WTC11 (cell line): ENCODE results near the gene GNAZ.

Experiments
- NFATC4 ChIP-seq: fragments of 250-450 bp; sonication (Bioruptor Pico); IDR thresholded peaks from 2 replicates; pipeline ENCODE4 v1.9.0; 2021; ENCODE audit warnings: mild to moderate bottlenecking
- NR3C1 ChIP-seq: sonication (generic); formaldehyde crosslinking; conservative IDR thresholded peaks from 2 replicates; pipeline ENCODE4 v1.8.1; 2023; ENCODE audit warnings: low read depth, mild to moderate bottlenecking, missing genetic modification reagents
- RELA ChIP-seq: sonication (generic); formaldehyde crosslinking; IDR thresholded peaks from 2 replicates; pipeline ENCODE4 v1.8.1; 2022; ENCODE audit warnings: missing genetic modification reagents, mild to moderate bottlenecking, borderline replicate concordance
- TCF7 ChIP-seq: sonication (generic); formaldehyde crosslinking; IDR thresholded peaks from 2 replicates; pipeline ENCODE4 v1.8.0; 2022; ENCODE audit warnings: mild to moderate bottlenecking, low read depth, missing genetic modification reagents, moderate library complexity
- ZNF317 ChIP-seq: sonication (generic); formaldehyde crosslinking; IDR thresholded peaks from 2 replicates; pipeline ENCODE4 v1.8.1; 2023; ENCODE audit warnings: low read depth, mild to moderate bottlenecking, moderate library complexity, missing genetic modification reagents, borderline replicate concordance
- TF ChIP-seq, protein P1 (sequence below): sonication (generic); formaldehyde crosslinking; IDR thresholded peaks from 2 replicates; pipeline ENCODE4 v1.8.0; 2022; ENCODE audit warnings: mild to moderate bottlenecking, missing genetic modification reagents
- TF ChIP-seq, protein P2 (sequence below): fragments of 250-450 bp; sonication (Bioruptor Pico); IDR thresholded peaks from 2 replicates; pipeline ENCODE4 v2.1.2; 2022; ENCODE audit warnings: mild to moderate bottlenecking, moderate library complexity
- TF ChIP-seq, protein P3 (sequence below): sonication (generic); formaldehyde crosslinking; IDR thresholded peaks from 2 replicates; pipeline ENCODE4 v1.8.0; 2022; ENCODE audit warnings: mild to moderate bottlenecking, missing genetic modification reagents
- TF ChIP-seq, protein P4 (sequence below): fragments of 200-600 bp; IDR thresholded peaks from 2 replicates; pipeline ENCODE4 v1.8.0; 2022; ENCODE audit warnings: antibody characterized with exemption
- TF ChIP-seq, protein P5 (sequence below): sonication (generic); formaldehyde crosslinking; IDR thresholded peaks from 2 replicates; pipeline ENCODE4 v1.8.0; 2022; ENCODE audit warnings: missing genetic modification reagents
- TF ChIP-seq, protein P6 (sequence below): sonication (generic); formaldehyde crosslinking; IDR thresholded peaks from 2 replicates; pipeline ENCODE4 v1.8.0; 2023; ENCODE audit warnings: missing genetic modification reagents

DNA sequence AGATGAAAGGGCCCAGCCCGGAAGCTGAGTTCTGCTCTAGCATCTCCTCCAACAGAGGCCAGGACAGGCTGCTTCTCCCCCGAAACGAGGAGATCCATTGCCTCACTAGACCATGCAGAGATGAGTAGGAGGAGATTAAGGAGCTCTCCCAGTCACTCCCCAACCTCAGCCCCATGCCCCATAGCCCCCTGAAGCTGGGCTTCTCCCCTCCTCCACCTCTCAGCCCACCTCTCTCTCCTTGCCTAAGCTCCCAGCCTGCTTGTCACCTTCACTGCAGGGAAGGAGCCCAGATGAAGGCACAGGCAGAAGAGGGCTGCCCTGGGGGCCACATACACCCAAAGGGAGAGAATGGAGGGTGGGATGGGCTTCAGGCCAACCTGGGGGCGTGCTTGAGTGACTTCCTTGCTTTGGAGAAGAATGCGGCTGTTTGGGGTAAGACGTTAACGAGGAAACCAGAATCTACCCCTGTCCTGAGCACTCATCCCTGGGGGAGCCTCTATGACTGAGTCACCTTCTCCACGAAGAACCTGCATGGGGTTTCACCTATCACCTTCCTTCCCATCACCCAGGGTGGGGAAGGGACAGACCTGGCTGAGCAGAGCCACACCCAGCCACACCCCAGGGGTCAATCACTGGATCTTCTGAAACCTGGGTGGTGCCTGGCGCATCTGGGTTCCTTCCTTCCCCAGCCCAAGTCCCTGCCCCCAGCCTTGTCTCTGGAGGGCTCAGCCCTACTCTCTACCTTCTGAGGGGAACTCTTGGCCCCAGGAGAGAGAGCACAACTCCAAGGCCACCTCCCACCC, 11.6 kb upstream of the GNAZ start:
- TF ChIP-seq, protein P1, sequence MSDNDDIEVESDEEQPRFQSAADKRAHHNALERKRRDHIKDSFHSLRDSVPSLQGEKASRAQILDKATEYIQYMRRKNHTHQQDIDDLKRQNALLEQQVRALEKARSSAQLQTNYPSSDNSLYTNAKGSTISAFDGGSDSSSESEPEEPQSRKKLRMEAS: no peak
- TF ChIP-seq, protein P2, sequence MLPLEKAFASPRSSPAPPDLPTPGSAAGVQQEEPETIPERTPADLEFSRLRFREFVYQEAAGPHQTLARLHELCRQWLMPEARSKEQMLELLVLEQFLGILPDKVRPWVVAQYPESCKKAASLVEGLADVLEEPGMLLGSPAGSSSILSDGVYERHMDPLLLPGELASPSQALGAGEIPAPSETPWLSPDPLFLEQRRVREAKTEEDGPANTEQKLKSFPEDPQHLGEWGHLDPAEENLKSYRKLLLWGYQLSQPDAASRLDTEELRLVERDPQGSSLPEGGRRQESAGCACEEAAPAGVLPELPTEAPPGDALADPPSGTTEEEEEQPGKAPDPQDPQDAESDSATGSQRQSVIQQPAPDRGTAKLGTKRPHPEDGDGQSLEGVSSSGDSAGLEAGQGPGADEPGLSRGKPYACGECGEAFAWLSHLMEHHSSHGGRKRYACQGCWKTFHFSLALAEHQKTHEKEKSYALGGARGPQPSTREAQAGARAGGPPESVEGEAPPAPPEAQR: no peak
- TF ChIP-seq, protein P3, sequence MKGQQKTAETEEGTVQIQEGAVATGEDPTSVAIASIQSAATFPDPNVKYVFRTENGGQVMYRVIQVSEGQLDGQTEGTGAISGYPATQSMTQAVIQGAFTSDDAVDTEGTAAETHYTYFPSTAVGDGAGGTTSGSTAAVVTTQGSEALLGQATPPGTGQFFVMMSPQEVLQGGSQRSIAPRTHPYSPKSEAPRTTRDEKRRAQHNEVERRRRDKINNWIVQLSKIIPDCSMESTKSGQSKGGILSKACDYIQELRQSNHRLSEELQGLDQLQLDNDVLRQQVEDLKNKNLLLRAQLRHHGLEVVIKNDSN (CRISPR knock-in tag): no peak
- no peak for TF ChIP-seq NFATC4
- TF ChIP-seq, protein P4, sequence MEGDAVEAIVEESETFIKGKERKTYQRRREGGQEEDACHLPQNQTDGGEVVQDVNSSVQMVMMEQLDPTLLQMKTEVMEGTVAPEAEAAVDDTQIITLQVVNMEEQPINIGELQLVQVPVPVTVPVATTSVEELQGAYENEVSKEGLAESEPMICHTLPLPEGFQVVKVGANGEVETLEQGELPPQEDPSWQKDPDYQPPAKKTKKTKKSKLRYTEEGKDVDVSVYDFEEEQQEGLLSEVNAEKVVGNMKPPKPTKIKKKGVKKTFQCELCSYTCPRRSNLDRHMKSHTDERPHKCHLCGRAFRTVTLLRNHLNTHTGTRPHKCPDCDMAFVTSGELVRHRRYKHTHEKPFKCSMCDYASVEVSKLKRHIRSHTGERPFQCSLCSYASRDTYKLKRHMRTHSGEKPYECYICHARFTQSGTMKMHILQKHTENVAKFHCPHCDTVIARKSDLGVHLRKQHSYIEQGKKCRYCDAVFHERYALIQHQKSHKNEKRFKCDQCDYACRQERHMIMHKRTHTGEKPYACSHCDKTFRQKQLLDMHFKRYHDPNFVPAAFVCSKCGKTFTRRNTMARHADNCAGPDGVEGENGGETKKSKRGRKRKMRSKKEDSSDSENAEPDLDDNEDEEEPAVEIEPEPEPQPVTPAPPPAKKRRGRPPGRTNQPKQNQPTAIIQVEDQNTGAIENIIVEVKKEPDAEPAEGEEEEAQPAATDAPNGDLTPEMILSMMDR: no peak
- TF ChIP-seq, protein P5, sequence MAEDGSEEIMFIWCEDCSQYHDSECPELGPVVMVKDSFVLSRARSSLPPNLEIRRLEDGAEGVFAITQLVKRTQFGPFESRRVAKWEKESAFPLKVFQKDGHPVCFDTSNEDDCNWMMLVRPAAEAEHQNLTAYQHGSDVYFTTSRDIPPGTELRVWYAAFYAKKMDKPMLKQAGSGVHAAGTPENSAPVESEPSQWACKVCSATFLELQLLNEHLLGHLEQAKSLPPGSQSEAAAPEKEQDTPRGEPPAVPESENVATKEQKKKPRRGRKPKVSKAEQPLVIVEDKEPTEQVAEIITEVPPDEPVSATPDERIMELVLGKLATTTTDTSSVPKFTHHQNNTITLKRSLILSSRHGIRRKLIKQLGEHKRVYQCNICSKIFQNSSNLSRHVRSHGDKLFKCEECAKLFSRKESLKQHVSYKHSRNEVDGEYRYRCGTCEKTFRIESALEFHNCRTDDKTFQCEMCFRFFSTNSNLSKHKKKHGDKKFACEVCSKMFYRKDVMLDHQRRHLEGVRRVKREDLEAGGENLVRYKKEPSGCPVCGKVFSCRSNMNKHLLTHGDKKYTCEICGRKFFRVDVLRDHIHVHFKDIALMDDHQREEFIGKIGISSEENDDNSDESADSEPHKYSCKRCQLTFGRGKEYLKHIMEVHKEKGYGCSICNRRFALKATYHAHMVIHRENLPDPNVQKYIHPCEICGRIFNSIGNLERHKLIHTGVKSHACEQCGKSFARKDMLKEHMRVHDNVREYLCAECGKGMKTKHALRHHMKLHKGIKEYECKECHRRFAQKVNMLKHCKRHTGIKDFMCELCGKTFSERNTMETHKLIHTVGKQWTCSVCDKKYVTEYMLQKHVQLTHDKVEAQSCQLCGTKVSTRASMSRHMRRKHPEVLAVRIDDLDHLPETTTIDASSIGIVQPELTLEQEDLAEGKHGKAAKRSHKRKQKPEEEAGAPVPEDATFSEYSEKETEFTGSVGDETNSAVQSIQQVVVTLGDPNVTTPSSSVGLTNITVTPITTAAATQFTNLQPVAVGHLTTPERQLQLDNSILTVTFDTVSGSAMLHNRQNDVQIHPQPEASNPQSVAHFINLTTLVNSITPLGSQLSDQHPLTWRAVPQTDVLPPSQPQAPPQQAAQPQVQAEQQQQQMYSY (CRISPR knock-in tag): no peak
- TF ChIP-seq, protein P6, sequence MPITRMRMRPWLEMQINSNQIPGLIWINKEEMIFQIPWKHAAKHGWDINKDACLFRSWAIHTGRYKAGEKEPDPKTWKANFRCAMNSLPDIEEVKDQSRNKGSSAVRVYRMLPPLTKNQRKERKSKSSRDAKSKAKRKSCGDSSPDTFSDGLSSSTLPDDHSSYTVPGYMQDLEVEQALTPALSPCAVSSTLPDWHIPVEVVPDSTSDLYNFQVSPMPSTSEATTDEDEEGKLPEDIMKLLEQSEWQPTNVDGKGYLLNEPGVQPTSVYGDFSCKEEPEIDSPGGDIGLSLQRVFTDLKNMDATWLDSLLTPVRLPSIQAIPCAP (CRISPR knock-in tag): no peak
- no peak for TF ChIP-seq RELA (CRISPR knock-in tag)
- no peak for TF ChIP-seq ZNF317 (CRISPR knock-in tag)
- no peak for TF ChIP-seq NR3C1
- no peak for TF ChIP-seq TCF7 (CRISPR knock-in tag)
